Breast epithelium (tissue), 3 donors: ENCODE measurements around the gene ARX.

Source experiments
- POLR2A ChIP-seq: fragments of 450-650 bp; IDR thresholded peaks from one replicate; pipeline ENCODE4 v1.6.1; 2016; ENCODE audit warnings: antibody characterized with exemption, mild to moderate bottlenecking, moderate library complexity
- POLR2AphosphoS5 ChIP-seq, 3 donors: sonication (generic); formaldehyde crosslinking; IDR thresholded peaks; one replicate each; pipeline ENCODE4 v1.6.1; 2017; ENCODE audit warnings: antibody characterized with exemption in 3 of 3
- TF ChIP-seq, protein P1 (sequence below), 3 donors: fragments of 450-650 bp; IDR thresholded peaks; one replicate each; pipeline ENCODE4 v1.5.1; 2016 to 2017; ENCODE audit warnings: antibody characterized with exemption in 3 of 3, mild to moderate bottlenecking in 3 of 3, moderate library complexity in 3 of 3

DNA sequence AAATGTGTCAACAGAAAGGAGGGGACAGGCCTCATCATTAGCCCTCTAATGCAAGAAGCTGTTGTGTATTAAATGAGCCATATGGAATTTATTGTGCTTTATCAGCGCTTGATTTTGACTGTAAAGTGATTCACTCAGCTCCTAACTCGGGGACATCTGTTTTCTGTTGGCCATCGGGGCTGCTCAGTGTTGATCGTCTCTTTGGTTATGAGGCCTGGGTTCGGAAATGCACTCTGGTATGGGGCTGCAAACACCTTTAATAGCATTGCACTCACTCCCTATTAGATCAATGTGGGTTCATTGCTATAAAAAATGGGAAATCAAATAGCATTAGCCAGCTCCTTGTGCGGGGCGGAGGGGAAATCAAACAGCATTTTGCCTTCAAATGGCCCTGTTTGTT is 6.4 kb downstream of the ARX start:
- TF ChIP-seq POLR2A (no peak), POLR2AphosphoS5 (IDR thresholded peaks at IDR 0.05) (no peak)
- TF ChIP-seq, protein P1, sequence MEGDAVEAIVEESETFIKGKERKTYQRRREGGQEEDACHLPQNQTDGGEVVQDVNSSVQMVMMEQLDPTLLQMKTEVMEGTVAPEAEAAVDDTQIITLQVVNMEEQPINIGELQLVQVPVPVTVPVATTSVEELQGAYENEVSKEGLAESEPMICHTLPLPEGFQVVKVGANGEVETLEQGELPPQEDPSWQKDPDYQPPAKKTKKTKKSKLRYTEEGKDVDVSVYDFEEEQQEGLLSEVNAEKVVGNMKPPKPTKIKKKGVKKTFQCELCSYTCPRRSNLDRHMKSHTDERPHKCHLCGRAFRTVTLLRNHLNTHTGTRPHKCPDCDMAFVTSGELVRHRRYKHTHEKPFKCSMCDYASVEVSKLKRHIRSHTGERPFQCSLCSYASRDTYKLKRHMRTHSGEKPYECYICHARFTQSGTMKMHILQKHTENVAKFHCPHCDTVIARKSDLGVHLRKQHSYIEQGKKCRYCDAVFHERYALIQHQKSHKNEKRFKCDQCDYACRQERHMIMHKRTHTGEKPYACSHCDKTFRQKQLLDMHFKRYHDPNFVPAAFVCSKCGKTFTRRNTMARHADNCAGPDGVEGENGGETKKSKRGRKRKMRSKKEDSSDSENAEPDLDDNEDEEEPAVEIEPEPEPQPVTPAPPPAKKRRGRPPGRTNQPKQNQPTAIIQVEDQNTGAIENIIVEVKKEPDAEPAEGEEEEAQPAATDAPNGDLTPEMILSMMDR (IDR thresholded peaks at IDR 0.05): no peak
